Stomach smooth muscle (tissue), 2 donors: ENCODE data around the gene PHOX2A.
"Not testable (repeated sequence)": the region's sequence is repeated elsewhere in the genome, so short reads cannot be mapped to it uniquely, and the experiment has no call there.

Experiments used
- H3K27ac ChIP-seq: one replicate; pipeline ENCODE4 v1.7.0; 2013; ENCODE audit warnings: mild to moderate bottlenecking, low read length, inconsistent platforms
- H3K27me3 ChIP-seq, 2 donors: one replicate each; pipeline ENCODE4 v1.7.0; 2013; ENCODE audit warnings: low read length in 2 of 2; ENCODE audit not compliant: insufficient read depth in 2 of 2, control insufficient read depth in 1 of 2
- H3K36me3 ChIP-seq, 2 donors: one replicate each; pipeline ENCODE4 v1.7.0; 2013; ENCODE audit warnings: low read length in 2 of 2; ENCODE audit not compliant: control insufficient read depth in 2 of 2, insufficient read depth in 2 of 2
- H3K4me1 ChIP-seq: one replicate; pipeline ENCODE4 v1.7.0; 2013; ENCODE audit warnings: low read length; ENCODE audit not compliant: control insufficient read depth, insufficient read depth
- H3K4me3 ChIP-seq, 2 donors: one replicate each; pipeline ENCODE4 v1.7.0; 2013; ENCODE audit warnings: low read length in 2 of 2
- H3K9ac ChIP-seq, 2 donors: one replicate each; pipeline ENCODE4 v1.7.0; 2013; ENCODE audit warnings: low read length in 2 of 2, mild to moderate bottlenecking in 1 of 2
- H3K9me3 ChIP-seq, 2 donors: one replicate each; pipeline ENCODE4 v1.7.0; 2013; ENCODE audit warnings: low read length in 2 of 2; ENCODE audit not compliant: control insufficient read depth in 2 of 2
- donor health status: healthy.
- donor health status: Pancreatic carcinoma.

Gene PHOX2A

GRCh38 chr11:72201445-72201844 is 42.5 kb downstream of the PHOX2A start:
- not testable (repeated sequence) for H3K9me3 ChIP-seq

GRCh38 chr11:72195518-72196270 is 48.3 kb downstream of the PHOX2A start:
- Histone ChIP-seq H3K9ac (no peak overlapping the region), H3K4me1 (peaks cover 5% of the 10 kb centered on the region), H3K36me3 (no peaks in the 10 kb centered on the region), H3K27ac (no peak overlapping the region), H3K4me3 (no peak overlapping the region), H3K9me3 (no peaks in the 10 kb centered on the region), H3K27me3 (no peaks in the 10 kb centered on the region)

More at GRCh38 chr11:72201445-72201844, 42.5 kb downstream of the PHOX2A start:
- H3K9ac ChIP-seq, H3K4me3 ChIP-seq, H3K27me3 ChIP-seq, H3K36me3 ChIP-seq, H3K4me1 ChIP-seq, H3K27ac ChIP-seq: not testable (repeated sequence)

GRCh38 chr11:72191961-72192381 is 52.0 kb downstream of the PHOX2A start, which contains the start of gene FOLR1:
Gene FOLR1, plus strand, starts transcription at chr11:72192140. Its CDS starts 34 bp downstream, at chr11:72192174.
- Histone ChIP-seq H3K27ac (no peak within 1 kb of the TSS), H3K4me3 (no peak within 1 kb of the TSS)

GRCh38 chr11:72190631-72191071 is 53.3 kb downstream of the PHOX2A start:
- H3K27me3 ChIP-seq: no peaks in the 10 kb centered on the region
- H3K27ac ChIP-seq: no peak overlapping the region
- H3K36me3 ChIP-seq: no peaks in the 10 kb centered on the region
- no peak overlapping the region for H3K4me3 ChIP-seq
- H3K9me3 ChIP-seq: no peaks in the 10 kb centered on the region
- peaks cover under 1% of the 10 kb centered on the region for H3K4me1 ChIP-seq
- H3K9ac ChIP-seq: no peak overlapping the region

More at GRCh38 chr11:72191961-72192381, 52.0 kb downstream of the PHOX2A start, which contains the start of gene FOLR1:
- H3K4me1 ChIP-seq: peaks cover 5% of the 10 kb centered on the region
- no peaks in the 10 kb centered on the region for H3K36me3 ChIP-seq
- no peaks in the 10 kb centered on the region for H3K9me3 ChIP-seq
- H3K27me3 ChIP-seq: no peaks in the 10 kb centered on the region
- H3K9ac ChIP-seq: no peak within 1 kb of the TSS

- Histone ChIP-seq H3K27me3 (no peaks in the 10 kb centered on the region), H3K4me3 (no peak overlapping the region), H3K4me1 (no peaks in the 10 kb centered on the region), H3K9me3 (no peaks in the 10 kb centered on the region), H3K27ac (no peak overlapping the region), H3K36me3 (no peaks in the 10 kb centered on the region), H3K9ac (no peak overlapping the region)
Observed at GRCh38 chr11:72189455-72190250, 54.3 kb downstream of the PHOX2A start.
